ENCODE measurements around the gene FAM193B.

DNA sequence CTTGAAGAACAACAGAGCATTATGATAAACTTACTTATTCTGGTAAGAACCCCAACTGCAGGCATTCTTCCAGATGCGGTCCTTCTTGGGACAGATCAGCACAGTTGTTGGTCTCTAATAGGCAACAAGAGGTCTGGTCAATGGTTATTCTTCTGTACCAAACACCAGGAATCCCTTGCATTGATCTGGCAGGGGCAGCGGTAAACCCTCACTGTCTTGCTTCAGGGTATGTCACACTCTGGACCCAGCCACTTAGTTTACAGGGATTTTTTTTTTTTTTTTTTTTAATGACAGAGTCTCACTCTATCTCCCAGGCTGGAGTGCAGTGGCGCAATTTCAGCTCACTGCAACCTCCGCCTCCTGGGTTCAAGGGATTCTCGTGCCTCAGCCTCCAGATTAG lies 1.3 kb upstream of the FAM193B start:
- TF ChIP-seq JUNB (IDR thresholded peaks at IDR 0.05) (no peak), MAZ (IDR thresholded peaks at IDR 0.05; ENCODE audit: borderline replicate concordance, low read depth, low read length) (no peak), PBX3 (IDR thresholded peaks at IDR 0.05) (no peak), CTCF (IDR thresholded peaks at IDR 0.05) (no peak)

Data from A549 (cell line).